Measurements from ENCODE around the gene SIRT4. TPM values are rescaled to one million over a fixed set of nuclear protein-coding genes. Genes with fewer than 3 reads are reported as not detected.

SIRT4 gene
- polyA plus RNA-seq, 1 of the 3 experiments (the other 2 are of a cell fraction): 1.1 TPM

GRCh38 chr12:120327593-120327992 is 25.5 kb downstream of the SIRT4 start, which contains the start of gene PLA2G1B:
PLA2G1B (minus strand) TSS chr12:120327779; CDS start chr12:120327753, 26 bp downstream.
- CTCF ChIA-PET: interaction anchor here (0.7 to 2.3 kb wide), 7 partner anchors 11 to 112 kb away, joined by 3 to 15 read pairs (median 5); no protein-coding TSS in a partner anchor
- H3K79me2 ChIP-seq (ENCODE audit: insufficient read depth): no peaks in the 10 kb centered on the region
- H3K27me3 ChIP-seq (ENCODE audit: insufficient read depth): no peaks in the 10 kb centered on the region; the same call in 1 of the 2 replicates
- H4K20me1 ChIP-seq (ENCODE audit: insufficient read depth): no peaks in the 10 kb centered on the region
- H3K4me1 ChIP-seq (ENCODE audit: control insufficient read depth in 1 of 2, insufficient read depth in 2 of 2, low read depth in 1 of 2, low read length in 1 of 2): no peaks in the 10 kb centered on the region
- H3K27ac ChIP-seq (ENCODE audit: low read depth in 2 of 2, low read length in 1 of 2): no peak within 1 kb of the TSS
- no peak within 1 kb of the TSS for H3K4me3 ChIP-seq (ENCODE audit: low read depth in 2 of 2, low read length in 1 of 2)
- no peaks in the 10 kb centered on the region for H3K9me2 ChIP-seq
- H3K9ac ChIP-seq: no peak within 1 kb of the TSS
- H3K4me2 ChIP-seq: no peak within 1 kb of the TSS
- H3K36me3 ChIP-seq (replicated peaks in 1 of 2; ENCODE audit: control insufficient read depth in 1 of 2, insufficient read depth in 2 of 2, low read length in 1 of 2): no peaks in the 10 kb centered on the region
- TF ChIP-seq SIN3A (IDR thresholded peaks at IDR 0.05; ENCODE audit: borderline replicate concordance, low read depth, low read length) (no peak), EP300 (IDR thresholded peaks at IDR 0.05; ENCODE audit: borderline replicate concordance in 1 of 2, low read depth in 1 of 2, low read length in 1 of 2) (no peak), RAD21 (IDR thresholded peaks at IDR 0.05; ENCODE audit: low read length) (no peak), CHD2 (IDR thresholded peaks at IDR 0.05; ENCODE audit: low read length, partially characterized antibody) (no peak), TAF1 (IDR thresholded peaks at IDR 0.05; ENCODE audit: borderline replicate concordance, low read depth, low read length) (no peak), SMC3 (IDR thresholded peaks at IDR 0.05; ENCODE audit: low read depth, low read length) (no peak)
- WGBS (ENCODE audit: low lambda C conversion rate): 67% methylated on average over 5 of the region's 5 CpGs
- POLR2A ChIA-PET: interaction anchor here (1.0 kb wide), 1 partner anchor 110 kb away, joined by 4 read pairs; the partner anchor contains the start of gene COX6A1
- no peaks in the 10 kb centered on the region for H3F3A ChIP-seq (replicated peaks; ENCODE audit: insufficient read depth)
- DNase-seq: no peak
- H3K9me3 ChIP-seq: no peaks in the 10 kb centered on the region
- H2AFZ ChIP-seq (ENCODE audit: low read depth): no peak within 1 kb of the TSS

DNA sequence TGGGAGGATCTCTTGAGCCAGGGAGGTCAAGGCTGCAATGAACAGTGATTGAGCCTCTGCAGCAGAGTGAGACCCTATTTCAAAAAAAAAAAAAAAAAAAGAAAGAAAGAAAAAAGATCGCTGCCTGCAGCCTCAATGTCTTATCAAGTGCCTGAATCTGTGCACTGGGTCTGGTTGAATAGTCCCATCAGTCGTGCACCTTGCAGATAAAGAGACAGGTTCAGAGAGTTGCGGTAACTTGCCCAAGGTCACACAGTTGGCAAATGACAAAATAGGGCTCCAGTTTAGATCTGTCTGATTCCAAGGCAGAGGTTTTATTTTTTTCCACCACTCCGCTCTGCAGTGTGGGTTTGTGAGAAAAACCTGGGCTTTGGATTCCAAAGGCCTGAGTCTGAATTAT is 26.1 kb downstream of the SIRT4 start:
- no peak for DNase-seq
- CTCF ChIA-PET: interaction anchor here (1.8 kb wide), 1 partner anchor 100 kb away, joined by 7 read pairs; no protein-coding TSS in a partner anchor

More for the DNA sequence above, 26.1 kb downstream of the SIRT4 start:
- H2AFZ ChIP-seq (ENCODE audit: low read depth): no peak overlapping the region
- no peaks in the 10 kb centered on the region for H3K4me1 ChIP-seq (ENCODE audit: control insufficient read depth in 1 of 2, insufficient read depth in 2 of 2, low read depth in 1 of 2, low read length in 1 of 2)
- TF ChIP-seq YY1 (IDR thresholded peaks at IDR 0.05; ENCODE audit: low read depth): no peak
- TF ChIP-seq TEAD4 (IDR thresholded peaks at IDR 0.05; ENCODE audit: borderline replicate concordance, insufficient read depth): no peak
- TF ChIP-seq, protein P1, sequence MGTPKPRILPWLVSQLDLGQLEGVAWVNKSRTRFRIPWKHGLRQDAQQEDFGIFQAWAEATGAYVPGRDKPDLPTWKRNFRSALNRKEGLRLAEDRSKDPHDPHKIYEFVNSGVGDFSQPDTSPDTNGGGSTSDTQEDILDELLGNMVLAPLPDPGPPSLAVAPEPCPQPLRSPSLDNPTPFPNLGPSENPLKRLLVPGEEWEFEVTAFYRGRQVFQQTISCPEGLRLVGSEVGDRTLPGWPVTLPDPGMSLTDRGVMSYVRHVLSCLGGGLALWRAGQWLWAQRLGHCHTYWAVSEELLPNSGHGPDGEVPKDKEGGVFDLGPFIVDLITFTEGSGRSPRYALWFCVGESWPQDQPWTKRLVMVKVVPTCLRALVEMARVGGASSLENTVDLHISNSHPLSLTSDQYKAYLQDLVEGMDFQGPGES (IDR thresholded peaks at IDR 0.05; ENCODE audit: low read depth, low read length): no peak
- no peak for TF ChIP-seq EP300 (IDR thresholded peaks at IDR 0.05; ENCODE audit: borderline replicate concordance in 1 of 2, low read depth in 1 of 2, low read length in 1 of 2)
- no peak for TF ChIP-seq GABPA (IDR thresholded peaks at IDR 0.05; ENCODE audit: low read depth)
- no peak for TF ChIP-seq USF2 (IDR thresholded peaks at IDR 0.05; ENCODE audit: borderline replicate concordance, low read depth, low read length)
- TF ChIP-seq SIN3A (IDR thresholded peaks at IDR 0.05; ENCODE audit: borderline replicate concordance, low read depth, low read length): no peak
- TF ChIP-seq REST (IDR thresholded peaks at IDR 0.05; ENCODE audit: low read depth, low read length): no peak
- TF ChIP-seq, protein P2, sequence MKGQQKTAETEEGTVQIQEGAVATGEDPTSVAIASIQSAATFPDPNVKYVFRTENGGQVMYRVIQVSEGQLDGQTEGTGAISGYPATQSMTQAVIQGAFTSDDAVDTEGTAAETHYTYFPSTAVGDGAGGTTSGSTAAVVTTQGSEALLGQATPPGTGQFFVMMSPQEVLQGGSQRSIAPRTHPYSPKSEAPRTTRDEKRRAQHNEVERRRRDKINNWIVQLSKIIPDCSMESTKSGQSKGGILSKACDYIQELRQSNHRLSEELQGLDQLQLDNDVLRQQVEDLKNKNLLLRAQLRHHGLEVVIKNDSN (IDR thresholded peaks at IDR 0.05; ENCODE audit: borderline replicate concordance, low read depth): no peak
- TF ChIP-seq FOXJ3 (CRISPR knock-in tag; IDR thresholded peaks at IDR 0.05): no peak
- TF ChIP-seq, protein P3, sequence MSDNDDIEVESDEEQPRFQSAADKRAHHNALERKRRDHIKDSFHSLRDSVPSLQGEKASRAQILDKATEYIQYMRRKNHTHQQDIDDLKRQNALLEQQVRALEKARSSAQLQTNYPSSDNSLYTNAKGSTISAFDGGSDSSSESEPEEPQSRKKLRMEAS (IDR thresholded peaks at IDR 0.05; ENCODE audit: low read depth): no peak
- no peak for TF ChIP-seq EZH2phosphoT487 (IDR thresholded peaks at IDR 0.05; ENCODE audit: borderline replicate concordance, low read depth)
- TF ChIP-seq NRF1 (IDR thresholded peaks at IDR 0.05; ENCODE audit: low read depth, low read length): no peak
- H3K9me2 ChIP-seq: no peaks in the 10 kb centered on the region
- no peak overlapping the region for H3K27ac ChIP-seq (ENCODE audit: low read depth in 2 of 2, low read length in 1 of 2)
- no peaks in the 10 kb centered on the region for H3K36me3 ChIP-seq (replicated peaks in 1 of 2; ENCODE audit: control insufficient read depth in 1 of 2, insufficient read depth in 2 of 2, low read length in 1 of 2)
- H3K9me3 ChIP-seq: no peaks in the 10 kb centered on the region
- H3K9ac ChIP-seq: no peak overlapping the region
- H3F3A ChIP-seq (replicated peaks; ENCODE audit: insufficient read depth): no peaks in the 10 kb centered on the region
- WGBS (ENCODE audit: low lambda C conversion rate): 58% methylated on average over 4 of the region's 4 CpGs
- H3K4me2 ChIP-seq: no peak overlapping the region
- no peaks in the 10 kb centered on the region; the same call in 1 of the 2 replicates for H3K27me3 ChIP-seq (ENCODE audit: insufficient read depth)
- H3K79me2 ChIP-seq (ENCODE audit: insufficient read depth): no peaks in the 10 kb centered on the region
- no peak overlapping the region for H3K4me3 ChIP-seq (ENCODE audit: low read depth in 2 of 2, low read length in 1 of 2)
- POLR2A ChIA-PET: no interaction called here
- H4K20me1 ChIP-seq (ENCODE audit: insufficient read depth): no peaks in the 10 kb centered on the region

Measured in SK-N-SH (cell line).